ENCODE results near the gene DHX16.

DNA sequence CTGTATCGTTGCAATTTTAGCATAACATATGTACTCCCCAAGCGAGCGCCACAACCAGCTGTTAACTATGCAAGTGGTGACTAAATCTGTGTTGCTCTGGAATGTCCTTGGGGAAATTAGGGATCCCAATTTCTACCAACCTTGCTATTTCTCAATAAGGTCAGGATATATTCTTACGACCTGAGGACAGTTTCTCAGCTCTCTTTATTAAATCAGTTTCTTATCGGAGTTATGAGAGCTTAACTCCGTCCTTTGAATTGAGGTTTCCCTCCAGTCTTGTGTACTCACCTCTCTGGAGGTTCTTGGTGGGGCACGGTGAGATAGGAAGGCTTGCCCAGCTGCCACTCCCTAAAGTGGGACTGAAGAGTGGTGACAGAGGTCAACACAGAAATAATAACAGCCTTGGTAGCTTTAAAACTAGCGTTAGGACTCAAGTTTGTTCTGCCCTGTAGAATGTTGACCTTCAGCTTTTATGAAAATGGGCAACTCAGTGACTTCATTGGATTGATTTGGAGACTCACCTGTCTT is 54.5 kb downstream of the DHX16 start:
- TF ChIP-seq, protein P1, sequence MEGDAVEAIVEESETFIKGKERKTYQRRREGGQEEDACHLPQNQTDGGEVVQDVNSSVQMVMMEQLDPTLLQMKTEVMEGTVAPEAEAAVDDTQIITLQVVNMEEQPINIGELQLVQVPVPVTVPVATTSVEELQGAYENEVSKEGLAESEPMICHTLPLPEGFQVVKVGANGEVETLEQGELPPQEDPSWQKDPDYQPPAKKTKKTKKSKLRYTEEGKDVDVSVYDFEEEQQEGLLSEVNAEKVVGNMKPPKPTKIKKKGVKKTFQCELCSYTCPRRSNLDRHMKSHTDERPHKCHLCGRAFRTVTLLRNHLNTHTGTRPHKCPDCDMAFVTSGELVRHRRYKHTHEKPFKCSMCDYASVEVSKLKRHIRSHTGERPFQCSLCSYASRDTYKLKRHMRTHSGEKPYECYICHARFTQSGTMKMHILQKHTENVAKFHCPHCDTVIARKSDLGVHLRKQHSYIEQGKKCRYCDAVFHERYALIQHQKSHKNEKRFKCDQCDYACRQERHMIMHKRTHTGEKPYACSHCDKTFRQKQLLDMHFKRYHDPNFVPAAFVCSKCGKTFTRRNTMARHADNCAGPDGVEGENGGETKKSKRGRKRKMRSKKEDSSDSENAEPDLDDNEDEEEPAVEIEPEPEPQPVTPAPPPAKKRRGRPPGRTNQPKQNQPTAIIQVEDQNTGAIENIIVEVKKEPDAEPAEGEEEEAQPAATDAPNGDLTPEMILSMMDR (optimal IDR thresholded peaks at IDR 0.05 in 1 of 3, IDR thresholded peaks at IDR 0.05 in 1 of 3, conservative IDR thresholded peaks at IDR 0.05 in 1 of 3; ENCODE audit: extremely low read depth in 1 of 3, insufficient read depth in 2 of 3, low read length in 3 of 3), result no peak
- no peak for TF ChIP-seq EZH2 (IDR thresholded peaks at IDR 0.05; ENCODE audit: low read length)
